GM12865 (cell line): Measurements from ENCODE around the gene CDH23.

Experiments
- DNase-seq: peaks from one replicate; pipeline ENCODE4 v3.0.0; 2010; ENCODE audit warnings: low read depth
- H3K4me3 ChIP-seq: 2 replicates; pipeline ENCODE4 v1.5.1; 2011; ENCODE audit warnings: mild to moderate bottlenecking, low read depth, low read length, control low read depth
- CTCF ChIP-seq: IDR thresholded peaks from 2 replicates; pipeline ENCODE4 v1.5.1; 2011; ENCODE audit warnings: low read length, control low read depth, low read depth, inconsistent platforms; ENCODE audit not compliant: insufficient read depth; ENCODE audit errors: missing control alignments

CDH23 gene

GRCh38 chr10:71479831-71480230 is 83.1 kb downstream of the CDH23 start:
- no peak for TF ChIP-seq CTCF
- no peak overlapping the region for H3K4me3 ChIP-seq
- DNase-seq, result no peak

GRCh38 chr10:71480662-71481061 is 83.9 kb downstream of the CDH23 start:
- no peak for DNase-seq
- H3K4me3 ChIP-seq, result no peak overlapping the region
- no peak for TF ChIP-seq CTCF

- no peak for TF ChIP-seq CTCF
- H3K4me3 ChIP-seq, result no peak overlapping the region
- DNase-seq, result no peak
Observed at GRCh38 chr10:71481746-71482410, 85.2 kb downstream of the CDH23 start.

- DNase-seq, result no peak
- no peak for TF ChIP-seq CTCF
Observed at GRCh38 chr10:71482620-71483019, 85.9 kb downstream of the CDH23 start.

GRCh38 chr10:71483135-71483534 is 86.4 kb downstream of the CDH23 start:
- no peak for TF ChIP-seq CTCF
- H3K4me3 ChIP-seq, result no peak overlapping the region
- DNase-seq, result no peak

More at GRCh38 chr10:71482620-71483019, 85.9 kb downstream of the CDH23 start:
- no peak overlapping the region for H3K4me3 ChIP-seq

GRCh38 chr10:71483885-71484751 is 87.4 kb downstream of the CDH23 start:
- no peak for DNase-seq
- no peak for TF ChIP-seq CTCF
- no peak overlapping the region for H3K4me3 ChIP-seq
